WTC11 (cell line): ENCODE results near the gene WDR31. TPM values are rescaled to one million over a fixed set of nuclear protein-coding genes. Genes with fewer than 3 reads are reported as not detected.
A peak's percentile ranks its signal among the peaks of the same experiment; 100 is the strongest.

Source experiments
- ATF2 ChIP-seq: sonication (generic); formaldehyde crosslinking; IDR thresholded peaks from 2 replicates; pipeline ENCODE4 v1.8.1; 2022; ENCODE audit warnings: low read depth, missing genetic modification reagents, borderline replicate concordance
- ATF6 ChIP-seq: sonication (generic); formaldehyde crosslinking; IDR thresholded peaks from 2 replicates; pipeline ENCODE4 v1.8.1; 2023; ENCODE audit warnings: mild to moderate bottlenecking, missing genetic modification reagents
- E2F4 ChIP-seq: sonication (generic); formaldehyde crosslinking; IDR thresholded peaks from 2 replicates; pipeline ENCODE4 v1.8.1; 2022; ENCODE audit warnings: low read depth, mild to moderate bottlenecking, moderate library complexity, missing genetic modification reagents, borderline replicate concordance
- ETV6 ChIP-seq: sonication (generic); formaldehyde crosslinking; IDR thresholded peaks from 2 replicates; pipeline ENCODE4 v1.8.1; 2022; ENCODE audit warnings: mild to moderate bottlenecking, missing genetic modification reagents
- FOXJ3 ChIP-seq: sonication (generic); formaldehyde crosslinking; IDR thresholded peaks from 2 replicates; pipeline ENCODE4 v1.9.0; 2021; ENCODE audit warnings: missing genetic modification reagents, mild to moderate bottlenecking, borderline replicate concordance
- KAT7 ChIP-seq: sonication (generic); formaldehyde crosslinking; IDR thresholded peaks from 2 replicates; pipeline ENCODE4 v1.8.1; 2023; ENCODE audit warnings: missing genetic modification reagents, mild to moderate bottlenecking, borderline replicate concordance
- NR3C1 ChIP-seq: sonication (generic); formaldehyde crosslinking; conservative IDR thresholded peaks from 2 replicates; pipeline ENCODE4 v1.8.1; 2023; ENCODE audit warnings: low read depth, mild to moderate bottlenecking, missing genetic modification reagents
- SMAD3 ChIP-seq: sonication (generic); formaldehyde crosslinking; IDR thresholded peaks from 2 replicates; pipeline ENCODE4 v1.8.0; 2022; ENCODE audit warnings: missing genetic modification reagents, mild to moderate bottlenecking, borderline replicate concordance
- SP1 ChIP-seq: sonication (generic); formaldehyde crosslinking; conservative IDR thresholded peaks from 2 replicates; pipeline ENCODE4 v1.8.1; 2022; ENCODE audit warnings: missing genetic modification reagents
- TCF7 ChIP-seq: sonication (generic); formaldehyde crosslinking; IDR thresholded peaks from 2 replicates; pipeline ENCODE4 v1.8.0; 2022; ENCODE audit warnings: mild to moderate bottlenecking, low read depth, missing genetic modification reagents, moderate library complexity
- TEAD1 ChIP-seq: sonication (generic); formaldehyde crosslinking; IDR thresholded peaks from 2 replicates; pipeline ENCODE4 v1.8.0; 2022; ENCODE audit warnings: mild to moderate bottlenecking, missing genetic modification reagents
- TEAD4 ChIP-seq: sonication (generic); formaldehyde crosslinking; IDR thresholded peaks from 2 replicates; pipeline ENCODE4 v1.8.0; 2022; ENCODE audit warnings: mild to moderate bottlenecking, missing genetic modification reagents
- TP53 ChIP-seq: sonication (generic); formaldehyde crosslinking; IDR thresholded peaks from 2 replicates; pipeline ENCODE4 v1.8.1; 2023; ENCODE audit warnings: mild to moderate bottlenecking, missing genetic modification reagents
- USF1 ChIP-seq: sonication (generic); formaldehyde crosslinking; IDR thresholded peaks from 2 replicates; pipeline ENCODE4 v1.8.0; 2022; ENCODE audit warnings: mild to moderate bottlenecking, missing genetic modification reagents
- ZNF121 ChIP-seq: sonication (generic); formaldehyde crosslinking; IDR thresholded peaks from 2 replicates; pipeline ENCODE4 v1.8.0; 2023; ENCODE audit warnings: missing genetic modification reagents
- ZNF263 ChIP-seq: sonication (generic); formaldehyde crosslinking; IDR thresholded peaks from 2 replicates; pipeline ENCODE4 v1.8.1; 2022; ENCODE audit warnings: low read depth, mild to moderate bottlenecking, moderate library complexity, missing genetic modification reagents
- ZNF317 ChIP-seq: sonication (generic); formaldehyde crosslinking; IDR thresholded peaks from 2 replicates; pipeline ENCODE4 v1.8.1; 2023; ENCODE audit warnings: low read depth, mild to moderate bottlenecking, moderate library complexity, missing genetic modification reagents, borderline replicate concordance
- ZNF416 ChIP-seq: fragments of 250-450 bp; sonication (Bioruptor Pico); IDR thresholded peaks from 2 replicates; pipeline ENCODE4 v1.9.0; 2021; ENCODE audit warnings: mild to moderate bottlenecking, inconsistent platforms
- total RNA-seq: library from RNA; stranded (reverse); gene quantifications from 3 replicates; pipeline ENCODE4 v1.2.3, GENCODE V29; 2021
- TF ChIP-seq, protein P1 (sequence below): sonication (generic); formaldehyde crosslinking; IDR thresholded peaks from 2 replicates; pipeline ENCODE4 v1.8.0; 2023; ENCODE audit warnings: mild to moderate bottlenecking, missing genetic modification reagents
- TF ChIP-seq, protein P2 (sequence below): fragments of 250-450 bp; sonication (Bioruptor Pico); IDR thresholded peaks from 2 replicates; pipeline ENCODE4 v1.9.0; 2021; ENCODE audit warnings: mild to moderate bottlenecking
- TF ChIP-seq, protein P3 (sequence below): fragments of 250-450 bp; sonication (Bioruptor Pico); IDR thresholded peaks from 2 replicates; pipeline ENCODE4 v1.9.0; 2021; ENCODE audit warnings: mild to moderate bottlenecking, borderline replicate concordance
- TF ChIP-seq, protein P4 (sequence below): sonication (generic); formaldehyde crosslinking; IDR thresholded peaks from 2 replicates; pipeline ENCODE4 v1.8.1; 2023; ENCODE audit warnings: mild to moderate bottlenecking, missing genetic modification reagents, moderate library complexity

Gene WDR31
- total RNA-seq, 1 experiment from 2014 or later = 0.37 TPM

GRCh38 chr9:113340011-113340699 lies at the start of gene WDR31 (continued):
- TF ChIP-seq ATF6 (CRISPR knock-in tag) (no peak), ZNF263 (CRISPR knock-in tag) (no peak), TP53 (no peak), TCF7 (CRISPR knock-in tag) (no peak), ATF2 (CRISPR knock-in tag) (no peak), USF1 (CRISPR knock-in tag) (no peak), ZNF317 (no peak), NR3C1 (CRISPR knock-in tag) (no peak), FOXJ3 (no peak), SMAD3 (CRISPR knock-in tag) (no peak), TEAD1 (CRISPR knock-in tag) (peak; percentile 89; the same call in 1 of the 2 replicates), ZNF121 (no peak), KAT7 (CRISPR knock-in tag) (0 out of 2 replicates have a peak, but pooled peaks have one; percentile 87), TEAD4 (CRISPR knock-in tag) (no peak), SP1 (CRISPR knock-in tag) (peak; percentile 94), ETV6 (CRISPR knock-in tag) (peak; percentile 85), E2F4 (CRISPR knock-in tag) (no peak), ZNF416 (CRISPR knock-in tag) (no peak)
- TF ChIP-seq, protein P1, sequence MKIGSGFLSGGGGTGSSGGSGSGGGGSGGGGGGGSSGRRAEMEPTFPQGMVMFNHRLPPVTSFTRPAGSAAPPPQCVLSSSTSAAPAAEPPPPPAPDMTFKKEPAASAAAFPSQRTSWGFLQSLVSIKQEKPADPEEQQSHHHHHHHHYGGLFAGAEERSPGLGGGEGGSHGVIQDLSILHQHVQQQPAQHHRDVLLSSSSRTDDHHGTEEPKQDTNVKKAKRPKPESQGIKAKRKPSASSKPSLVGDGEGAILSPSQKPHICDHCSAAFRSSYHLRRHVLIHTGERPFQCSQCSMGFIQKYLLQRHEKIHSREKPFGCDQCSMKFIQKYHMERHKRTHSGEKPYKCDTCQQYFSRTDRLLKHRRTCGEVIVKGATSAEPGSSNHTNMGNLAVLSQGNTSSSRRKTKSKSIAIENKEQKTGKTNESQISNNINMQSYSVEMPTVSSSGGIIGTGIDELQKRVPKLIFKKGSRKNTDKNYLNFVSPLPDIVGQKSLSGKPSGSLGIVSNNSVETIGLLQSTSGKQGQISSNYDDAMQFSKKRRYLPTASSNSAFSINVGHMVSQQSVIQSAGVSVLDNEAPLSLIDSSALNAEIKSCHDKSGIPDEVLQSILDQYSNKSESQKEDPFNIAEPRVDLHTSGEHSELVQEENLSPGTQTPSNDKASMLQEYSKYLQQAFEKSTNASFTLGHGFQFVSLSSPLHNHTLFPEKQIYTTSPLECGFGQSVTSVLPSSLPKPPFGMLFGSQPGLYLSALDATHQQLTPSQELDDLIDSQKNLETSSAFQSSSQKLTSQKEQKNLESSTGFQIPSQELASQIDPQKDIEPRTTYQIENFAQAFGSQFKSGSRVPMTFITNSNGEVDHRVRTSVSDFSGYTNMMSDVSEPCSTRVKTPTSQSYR = no peak
- TF ChIP-seq, protein P2, sequence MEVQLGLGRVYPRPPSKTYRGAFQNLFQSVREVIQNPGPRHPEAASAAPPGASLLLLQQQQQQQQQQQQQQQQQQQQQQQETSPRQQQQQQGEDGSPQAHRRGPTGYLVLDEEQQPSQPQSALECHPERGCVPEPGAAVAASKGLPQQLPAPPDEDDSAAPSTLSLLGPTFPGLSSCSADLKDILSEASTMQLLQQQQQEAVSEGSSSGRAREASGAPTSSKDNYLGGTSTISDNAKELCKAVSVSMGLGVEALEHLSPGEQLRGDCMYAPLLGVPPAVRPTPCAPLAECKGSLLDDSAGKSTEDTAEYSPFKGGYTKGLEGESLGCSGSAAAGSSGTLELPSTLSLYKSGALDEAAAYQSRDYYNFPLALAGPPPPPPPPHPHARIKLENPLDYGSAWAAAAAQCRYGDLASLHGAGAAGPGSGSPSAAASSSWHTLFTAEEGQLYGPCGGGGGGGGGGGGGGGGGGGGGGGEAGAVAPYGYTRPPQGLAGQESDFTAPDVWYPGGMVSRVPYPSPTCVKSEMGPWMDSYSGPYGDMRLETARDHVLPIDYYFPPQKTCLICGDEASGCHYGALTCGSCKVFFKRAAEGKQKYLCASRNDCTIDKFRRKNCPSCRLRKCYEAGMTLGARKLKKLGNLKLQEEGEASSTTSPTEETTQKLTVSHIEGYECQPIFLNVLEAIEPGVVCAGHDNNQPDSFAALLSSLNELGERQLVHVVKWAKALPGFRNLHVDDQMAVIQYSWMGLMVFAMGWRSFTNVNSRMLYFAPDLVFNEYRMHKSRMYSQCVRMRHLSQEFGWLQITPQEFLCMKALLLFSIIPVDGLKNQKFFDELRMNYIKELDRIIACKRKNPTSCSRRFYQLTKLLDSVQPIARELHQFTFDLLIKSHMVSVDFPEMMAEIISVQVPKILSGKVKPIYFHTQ (CRISPR knock-in tag) = no peak
- TF ChIP-seq, protein P3, sequence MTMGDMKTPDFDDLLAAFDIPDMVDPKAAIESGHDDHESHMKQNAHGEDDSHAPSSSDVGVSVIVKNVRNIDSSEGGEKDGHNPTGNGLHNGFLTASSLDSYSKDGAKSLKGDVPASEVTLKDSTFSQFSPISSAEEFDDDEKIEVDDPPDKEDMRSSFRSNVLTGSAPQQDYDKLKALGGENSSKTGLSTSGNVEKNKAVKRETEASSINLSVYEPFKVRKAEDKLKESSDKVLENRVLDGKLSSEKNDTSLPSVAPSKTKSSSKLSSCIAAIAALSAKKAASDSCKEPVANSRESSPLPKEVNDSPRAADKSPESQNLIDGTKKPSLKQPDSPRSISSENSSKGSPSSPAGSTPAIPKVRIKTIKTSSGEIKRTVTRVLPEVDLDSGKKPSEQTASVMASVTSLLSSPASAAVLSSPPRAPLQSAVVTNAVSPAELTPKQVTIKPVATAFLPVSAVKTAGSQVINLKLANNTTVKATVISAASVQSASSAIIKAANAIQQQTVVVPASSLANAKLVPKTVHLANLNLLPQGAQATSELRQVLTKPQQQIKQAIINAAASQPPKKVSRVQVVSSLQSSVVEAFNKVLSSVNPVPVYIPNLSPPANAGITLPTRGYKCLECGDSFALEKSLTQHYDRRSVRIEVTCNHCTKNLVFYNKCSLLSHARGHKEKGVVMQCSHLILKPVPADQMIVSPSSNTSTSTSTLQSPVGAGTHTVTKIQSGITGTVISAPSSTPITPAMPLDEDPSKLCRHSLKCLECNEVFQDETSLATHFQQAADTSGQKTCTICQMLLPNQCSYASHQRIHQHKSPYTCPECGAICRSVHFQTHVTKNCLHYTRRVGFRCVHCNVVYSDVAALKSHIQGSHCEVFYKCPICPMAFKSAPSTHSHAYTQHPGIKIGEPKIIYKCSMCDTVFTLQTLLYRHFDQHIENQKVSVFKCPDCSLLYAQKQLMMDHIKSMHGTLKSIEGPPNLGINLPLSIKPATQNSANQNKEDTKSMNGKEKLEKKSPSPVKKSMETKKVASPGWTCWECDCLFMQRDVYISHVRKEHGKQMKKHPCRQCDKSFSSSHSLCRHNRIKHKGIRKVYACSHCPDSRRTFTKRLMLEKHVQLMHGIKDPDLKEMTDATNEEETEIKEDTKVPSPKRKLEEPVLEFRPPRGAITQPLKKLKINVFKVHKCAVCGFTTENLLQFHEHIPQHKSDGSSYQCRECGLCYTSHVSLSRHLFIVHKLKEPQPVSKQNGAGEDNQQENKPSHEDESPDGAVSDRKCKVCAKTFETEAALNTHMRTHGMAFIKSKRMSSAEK (CRISPR knock-in tag) = no peak
- TF ChIP-seq, protein P4, sequence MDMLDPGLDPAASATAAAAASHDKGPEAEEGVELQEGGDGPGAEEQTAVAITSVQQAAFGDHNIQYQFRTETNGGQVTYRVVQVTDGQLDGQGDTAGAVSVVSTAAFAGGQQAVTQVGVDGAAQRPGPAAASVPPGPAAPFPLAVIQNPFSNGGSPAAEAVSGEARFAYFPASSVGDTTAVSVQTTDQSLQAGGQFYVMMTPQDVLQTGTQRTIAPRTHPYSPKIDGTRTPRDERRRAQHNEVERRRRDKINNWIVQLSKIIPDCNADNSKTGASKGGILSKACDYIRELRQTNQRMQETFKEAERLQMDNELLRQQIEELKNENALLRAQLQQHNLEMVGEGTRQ (CRISPR knock-in tag) = peak; percentile 38; the same call in 1 of the 2 replicates
